Hematopoietic multipotent progenitor cell (in vitro differentiated cells): ENCODE measurements around the gene TMEM14A. TPM values are rescaled to one million over a fixed set of nuclear protein-coding genes. Genes with fewer than 3 reads are reported as not detected.

Source experiments
- DNase-seq, 3 donors: peaks; one replicate each; pipeline ENCODE4 v3.0.0-alpha.2; 2011 to 2015; ENCODE audit warnings: low read depth in 2 of 3, low spot score in 2 of 3
- small RNA-seq: library from RNA; depleted of rRNA; stranded (forward); fragments of <200 nt; gene quantifications from one replicate; pipeline ENCODE3, GENCODE V24; 2012
- total RNA-seq: library from RNA; depleted of rRNA; stranded (reverse); fragments of >200 nt; gene quantifications from one replicate; pipeline ENCODE4 v1.2.3, GENCODE V29; 2012

The TMEM14A gene
- total RNA-seq, 1 donor, result 10.2 TPM

DNA sequence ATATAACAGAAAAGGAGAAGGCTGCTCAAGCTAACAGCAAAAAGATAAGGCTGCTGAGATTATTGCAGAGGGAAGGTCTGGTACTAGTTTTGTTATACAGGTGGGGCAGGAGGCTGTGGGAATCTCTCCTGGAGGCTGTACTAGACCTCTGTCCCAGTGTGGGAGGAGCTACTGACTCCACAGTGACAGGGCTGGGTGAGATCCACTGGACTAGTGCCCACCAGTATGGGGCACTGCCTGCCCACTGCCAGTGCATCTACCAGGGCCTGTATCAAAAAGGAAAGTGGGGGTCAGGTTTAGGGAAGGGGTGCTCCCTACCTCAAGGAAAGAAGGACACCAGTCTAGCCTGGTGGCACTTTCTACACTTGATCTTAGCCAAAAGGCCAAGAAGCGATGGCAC, 62.3 kb downstream of the TMEM14A start:
- DNase-seq, result no peak

DNA sequence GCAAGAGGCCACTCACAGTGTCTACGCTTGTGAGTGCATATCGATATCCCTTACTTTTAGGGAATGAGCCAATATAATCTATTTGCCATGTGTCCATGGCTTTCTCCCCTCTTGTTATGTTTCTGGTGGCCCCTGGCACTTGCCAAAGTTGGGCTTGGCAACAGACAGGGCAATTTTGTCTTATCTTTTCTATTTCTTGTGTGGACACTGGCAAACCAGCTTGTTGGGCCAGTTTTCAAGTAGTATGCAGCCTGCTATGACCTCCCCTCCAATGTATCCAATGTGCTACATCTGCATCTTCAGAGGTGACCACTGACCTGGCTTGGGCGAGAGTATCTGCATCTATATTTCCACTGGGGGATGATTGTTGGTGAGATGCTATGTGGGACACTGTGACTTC, 63.2 kb downstream of the TMEM14A start:
- DNase-seq, result no peak

- no peak for DNase-seq
These were observed 64.2 kb downstream of the TMEM14A start for GRCh38 chr6:52735071-52735470.

DNA sequence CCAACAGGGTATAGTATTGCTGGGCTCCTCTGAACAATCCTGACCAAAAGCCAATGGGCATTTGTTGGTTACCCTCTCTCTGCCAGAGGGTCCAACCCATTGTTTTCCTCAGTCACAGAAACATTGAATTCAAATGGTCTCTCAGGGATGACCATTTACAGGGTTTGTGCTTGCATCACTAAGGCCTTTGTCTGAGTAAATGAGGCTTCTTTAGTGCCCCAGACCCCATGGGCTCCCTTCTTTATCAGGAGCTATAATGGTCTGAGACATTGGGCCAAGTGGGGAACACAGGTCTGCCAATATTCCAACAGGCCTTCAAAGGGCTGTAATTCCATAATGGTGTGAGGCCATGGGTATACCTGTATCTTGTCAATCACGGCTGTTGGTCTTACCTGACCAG, 65.2 kb downstream of the TMEM14A start:
- DNase-seq, result no peak

Small RNA genes lying within 50 kb of the gene (small RNA-seq; reads per million reads assigned to genes)
- gene AL109918.2, result not detected

Other genes starting within 250 kb of the TMEM14A start
- 8.6 TPM for gene TRAM2, start 94.1 kb upstream of the TMEM14A start, total RNA-seq
- gene GSTA2, start 92.4 kb downstream of the TMEM14A start, total RNA-seq, result not detected
- gene GSTA1, start 132.7 kb downstream of the TMEM14A start, total RNA-seq, result not detected
- not detected for gene GSTA5, start 169.7 kb downstream of the TMEM14A start, total RNA-seq
- not detected for gene GSTA3, start 238.6 kb downstream of the TMEM14A start, total RNA-seq